C4-2B (cell line): ENCODE measurements around the gene KCNJ15.

Experiments used
- CTCF ChIP-seq: fragments of 450-650 bp; conservative IDR thresholded peaks from 2 replicates; pipeline ENCODE4 v1.5.1; 2017; ENCODE audit warnings: mild to moderate bottlenecking
- ZFX ChIP-seq: fragments of 450-650 bp; IDR thresholded peaks from 2 replicates; pipeline ENCODE4 v1.6.1; 2017

- TF ChIP-seq CTCF (no peak), ZFX (no peak)
Observed at GRCh38 chr21:38351961-38352521, 95.2 kb downstream of the KCNJ15 start.
